Cardiac fibroblast (primary cell): Measurements from ENCODE around the gene ADCY5.

ENCODE experiments used
- DNase-seq, 2 donors: peaks; one replicate each; pipeline versions ENCODE4 v3.0.0 to v3.0.0-alpha.2; 2010; ENCODE audit warnings: low read depth in 2 of 2
- H3K4me3 ChIP-seq, 2 donors: replicated peaks in 1 of 2; 1 replicate in 1 of 2; 2 replicates in 1 of 2; pipeline ENCODE4 v1.5.1; 2011; ENCODE audit warnings: low read depth in 2 of 2, low read length in 2 of 2, mild to moderate bottlenecking in 2 of 2, moderate library complexity in 1 of 2
- TF ChIP-seq, protein P1 (sequence below): IDR thresholded peaks from one replicate; pipeline ENCODE4 v1.5.1; 2011; ENCODE audit warnings: low read depth, mild to moderate bottlenecking, low read length, inconsistent platforms

The ADCY5 gene

GRCh38 chr3:123405021-123405420 lies 43.9 kb downstream of the ADCY5 start:
- TF ChIP-seq, protein P1, sequence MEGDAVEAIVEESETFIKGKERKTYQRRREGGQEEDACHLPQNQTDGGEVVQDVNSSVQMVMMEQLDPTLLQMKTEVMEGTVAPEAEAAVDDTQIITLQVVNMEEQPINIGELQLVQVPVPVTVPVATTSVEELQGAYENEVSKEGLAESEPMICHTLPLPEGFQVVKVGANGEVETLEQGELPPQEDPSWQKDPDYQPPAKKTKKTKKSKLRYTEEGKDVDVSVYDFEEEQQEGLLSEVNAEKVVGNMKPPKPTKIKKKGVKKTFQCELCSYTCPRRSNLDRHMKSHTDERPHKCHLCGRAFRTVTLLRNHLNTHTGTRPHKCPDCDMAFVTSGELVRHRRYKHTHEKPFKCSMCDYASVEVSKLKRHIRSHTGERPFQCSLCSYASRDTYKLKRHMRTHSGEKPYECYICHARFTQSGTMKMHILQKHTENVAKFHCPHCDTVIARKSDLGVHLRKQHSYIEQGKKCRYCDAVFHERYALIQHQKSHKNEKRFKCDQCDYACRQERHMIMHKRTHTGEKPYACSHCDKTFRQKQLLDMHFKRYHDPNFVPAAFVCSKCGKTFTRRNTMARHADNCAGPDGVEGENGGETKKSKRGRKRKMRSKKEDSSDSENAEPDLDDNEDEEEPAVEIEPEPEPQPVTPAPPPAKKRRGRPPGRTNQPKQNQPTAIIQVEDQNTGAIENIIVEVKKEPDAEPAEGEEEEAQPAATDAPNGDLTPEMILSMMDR: no peak
- DNase-seq: no peak

GRCh38 chr3:123404391-123404790 lies 44.5 kb downstream of the ADCY5 start:
- no peak overlapping the region for H3K4me3 ChIP-seq
- TF ChIP-seq, protein P1: no peak
- no peak for DNase-seq

More at GRCh38 chr3:123405021-123405420, 43.9 kb downstream of the ADCY5 start:
- H3K4me3 ChIP-seq: no peak overlapping the region

- no peak overlapping the region for H3K4me3 ChIP-seq
- DNase-seq: no peak
- TF ChIP-seq, protein P1: no peak
Measured at GRCh38 chr3:123401836-123402530, 46.9 kb downstream of the ADCY5 start.

DNA sequence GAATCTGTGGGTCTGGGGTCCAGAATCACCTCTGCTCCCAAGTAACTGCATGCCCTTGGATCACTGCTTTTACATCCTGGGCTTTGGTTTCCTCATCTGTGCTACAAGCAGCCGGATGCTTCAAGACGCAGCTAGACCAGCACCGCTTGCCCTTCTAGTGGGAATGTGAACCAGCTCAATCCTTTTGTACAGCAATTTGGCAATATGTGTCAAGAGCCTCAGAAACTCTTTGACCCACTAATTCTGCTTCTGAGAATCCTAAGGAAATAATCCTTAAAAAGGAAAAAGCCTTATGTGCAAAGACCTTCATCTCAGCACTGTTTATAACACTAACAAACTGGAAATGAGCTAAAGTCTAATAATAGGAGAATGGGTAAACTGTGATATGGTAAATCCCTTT lies 48.7 kb downstream of the ADCY5 start:
- no peak for DNase-seq
- no peak overlapping the region for H3K4me3 ChIP-seq
- TF ChIP-seq, protein P1: no peak

DNA sequence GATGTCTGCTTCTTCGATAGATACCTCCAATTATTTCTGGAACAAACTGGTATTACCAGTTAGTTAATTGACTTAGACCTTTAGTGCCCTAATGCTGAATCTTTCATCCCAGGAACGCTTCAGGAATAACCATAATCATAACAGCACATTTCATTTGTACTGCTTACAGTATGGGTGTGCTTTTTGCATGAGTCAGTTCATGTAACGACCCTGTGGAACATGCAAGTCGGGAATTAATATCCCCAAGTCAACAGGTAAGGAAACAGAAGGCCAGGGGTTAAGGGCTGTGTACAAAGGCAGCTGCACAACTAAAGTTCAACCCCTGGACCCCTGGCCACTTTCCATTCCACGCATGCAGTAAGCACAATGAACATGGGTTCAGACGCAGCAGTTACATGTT lies 49.2 kb downstream of the ADCY5 start:
- TF ChIP-seq, protein P1: no peak
- H3K4me3 ChIP-seq: no peak overlapping the region
- DNase-seq: no peak

- H3K4me3 ChIP-seq: no peak overlapping the region
- TF ChIP-seq, protein P1: no peak
- DNase-seq: no peak
Measured at GRCh38 chr3:123397921-123398785, 50.7 kb downstream of the ADCY5 start.
